SK-N-SH treated with all-trans-retinoic acid at 6 μM for 48 hours (cell line): ENCODE measurements around the gene TRPC5OS.

Experiments
- ATAC-seq: fragments of 200-7000 bp; cut with Tn5 transposase; 3 replicates; pipeline ENCODE4 v1.9.1; 2020; ENCODE audit warnings: mild to moderate bottlenecking, moderate library complexity
- ARNTL ChIP-seq: fragments of 450-650 bp; formaldehyde crosslinking; IDR thresholded peaks from 2 replicates; pipeline ENCODE4 v1.5.0; 2020; ENCODE audit warnings: low read depth, mild to moderate bottlenecking, moderate library complexity, borderline replicate concordance
- BACH2 ChIP-seq: fragments of 250-450 bp; sonication (Bioruptor Pico); IDR thresholded peaks from 2 replicates; pipeline ENCODE4 v1.9.0; 2021; ENCODE audit warnings: mild to moderate bottlenecking, borderline replicate concordance
- CSDC2 ChIP-seq: fragments of 250-450 bp; sonication (Bioruptor Pico); IDR thresholded peaks from 2 replicates; pipeline ENCODE4 v1.5.0; 2020; ENCODE audit warnings: mild to moderate bottlenecking, moderate library complexity
- CSRNP3 ChIP-seq: fragments of 250-450 bp; sonication (Bioruptor Pico); IDR thresholded peaks from 2 replicates; pipeline ENCODE4 v1.5.1; 2021; ENCODE audit warnings: mild to moderate bottlenecking, moderate library complexity
- ESRRG ChIP-seq: fragments of 250-450 bp; sonication (Bioruptor Pico); IDR thresholded peaks from 2 replicates; pipeline ENCODE4 v1.6.1; 2021; ENCODE audit warnings: mild to moderate bottlenecking
- ISL1 ChIP-seq: fragments of 250-450 bp; sonication (Bioruptor Pico); IDR thresholded peaks from 2 replicates; pipeline ENCODE4 v2.1.2; 2022; ENCODE audit warnings: mild to moderate bottlenecking, moderate library complexity
- OSR1 ChIP-seq: fragments of 250-450 bp; sonication (Bioruptor Pico); IDR thresholded peaks from 2 replicates; pipeline ENCODE4 v1.8.0; 2022; ENCODE audit warnings: moderate library complexity, mild to moderate bottlenecking, inconsistent platforms
- PATZ1 ChIP-seq: fragments of 250-450 bp; sonication (Bioruptor Pico); IDR thresholded peaks from 2 replicates; pipeline ENCODE4 v1.8.0; 2020; ENCODE audit warnings: mild to moderate bottlenecking, moderate library complexity, borderline replicate concordance
- POU6F1 ChIP-seq: fragments of 250-450 bp; sonication (Bioruptor Pico); IDR thresholded peaks from 2 replicates; pipeline ENCODE4 v1.8.0; 2021; ENCODE audit warnings: low read depth, mild to moderate bottlenecking, moderate library complexity, borderline replicate concordance
- PPARA ChIP-seq: fragments of 250-450 bp; sonication (Bioruptor Pico); IDR thresholded peaks from 2 replicates; pipeline ENCODE4 v1.5.0; 2020; ENCODE audit warnings: mild to moderate bottlenecking, borderline replicate concordance
- RARB ChIP-seq: fragments of 250-450 bp; sonication (Bioruptor Pico); IDR thresholded peaks from 2 replicates; pipeline ENCODE4 v1.8.0; 2021; ENCODE audit warnings: mild to moderate bottlenecking, moderate library complexity
- TOX ChIP-seq: fragments of 250-450 bp; sonication (Bioruptor Pico); IDR thresholded peaks from 2 replicates; pipeline ENCODE4 v1.8.0; 2021; ENCODE audit warnings: mild to moderate bottlenecking, moderate library complexity, borderline replicate concordance
- TSHZ2 ChIP-seq: fragments of 250-450 bp; sonication (Bioruptor Pico); IDR thresholded peaks from 2 replicates; pipeline ENCODE4 v1.5.0; 2020; ENCODE audit warnings: mild to moderate bottlenecking, moderate library complexity
- ZC3H10 ChIP-seq: fragments of 250-450 bp; sonication (Bioruptor Pico); IDR thresholded peaks from 2 replicates; pipeline ENCODE4 v1.5.1; 2021; ENCODE audit warnings: mild to moderate bottlenecking, moderate library complexity
- ZFP3 ChIP-seq: fragments of 250-450 bp; sonication (Bioruptor Pico); IDR thresholded peaks from 2 replicates; pipeline ENCODE4 v1.5.0; 2020; ENCODE audit warnings: mild to moderate bottlenecking, moderate library complexity
- ZFP30 ChIP-seq: fragments of 450-650 bp; formaldehyde crosslinking; IDR thresholded peaks from 2 replicates; pipeline ENCODE4 v1.5.0; 2022; ENCODE audit warnings: mild to moderate bottlenecking, moderate library complexity
- ZNF565 ChIP-seq: fragments of 450-650 bp; formaldehyde crosslinking; conservative IDR thresholded peaks from 2 replicates; pipeline ENCODE4 v1.5.0; 2020; ENCODE audit warnings: low read depth, mild to moderate bottlenecking, moderate library complexity
- ZNF70 ChIP-seq: fragments of 450-650 bp; formaldehyde crosslinking; IDR thresholded peaks from 2 replicates; pipeline ENCODE4 v1.5.0; 2020; ENCODE audit warnings: mild to moderate bottlenecking, moderate library complexity
- ZNF8 ChIP-seq: fragments of 450-650 bp; formaldehyde crosslinking; IDR thresholded peaks from 2 replicates; pipeline ENCODE4 v1.5.0; 2020; ENCODE audit warnings: mild to moderate bottlenecking, moderate library complexity

The TRPC5OS gene

GRCh38 chrX:111837197-111837596 lies 38.8 kb upstream of the TRPC5OS start:
- TF ChIP-seq TSHZ2 (CRISPR knock-in tag), result no peak
- no peak for TF ChIP-seq ZNF70 (CRISPR knock-in tag)
- TF ChIP-seq ESRRG (CRISPR knock-in tag), result no peak
- TF ChIP-seq ZC3H10, result no peak
- TF ChIP-seq ISL1 (CRISPR knock-in tag), result no peak
- TF ChIP-seq, all 23 proteins: peak for 0
- no peak for ATAC-seq

- ATAC-seq, result no peak
Observed at GRCh38 chrX:111847491-111848133, 28.4 kb upstream of the TRPC5OS start.

GRCh38 chrX:111848541-111848940 lies 27.4 kb upstream of the TRPC5OS start:
- TF ChIP-seq ZC3H10, result no peak
- TF ChIP-seq CSRNP3 (CRISPR knock-in tag), result no peak
- TF ChIP-seq OSR1 (CRISPR knock-in tag), result no peak
- TF ChIP-seq ZNF70 (CRISPR knock-in tag), result no peak
- no peak for TF ChIP-seq ZNF565 (CRISPR knock-in tag)
- TF ChIP-seq CSDC2 (CRISPR knock-in tag), result no peak
- TF ChIP-seq ISL1 (CRISPR knock-in tag), result no peak
- TF ChIP-seq ZFP3 (CRISPR knock-in tag), result no peak
- no peak for TF ChIP-seq POU6F1 (CRISPR knock-in tag)
- no peak for TF ChIP-seq ZNF8 (CRISPR knock-in tag)
- no peak for TF ChIP-seq BACH2 (CRISPR knock-in tag)
- ATAC-seq, result no peak

More at GRCh38 chrX:111847491-111848133, 28.4 kb upstream of the TRPC5OS start:
- TF ChIP-seq RARB (CRISPR knock-in tag) (no peak), TSHZ2 (CRISPR knock-in tag) (no peak), CSRNP3 (CRISPR knock-in tag) (no peak), ZFP3 (CRISPR knock-in tag) (no peak), ARNTL (CRISPR knock-in tag) (no peak), ZFP30 (CRISPR knock-in tag) (no peak), PPARA (CRISPR knock-in tag) (no peak), ZNF8 (CRISPR knock-in tag) (no peak), TOX (CRISPR knock-in tag) (no peak), PATZ1 (CRISPR knock-in tag) (no peak)
